Upper lobe of left lung (tissue), 6 donors: ENCODE measurements around the gene IGF2R. TPM values are rescaled to one million over a fixed set of nuclear protein-coding genes. Genes with fewer than 3 reads are reported as not detected.

ENCODE experiments used
- ATAC-seq, 2 donors: fragments of 200-7000 bp; cut with Tn5 transposase; one replicate each; pipeline ENCODE4 v1.9.1; 2022; ENCODE audit warnings: mild to moderate bottlenecking in 2 of 2, moderate library complexity in 2 of 2; ENCODE audit not compliant: low FRiP score in 2 of 2
- DNase-seq, 2 donors: peaks; one replicate each; pipeline ENCODE4 v3.0.0-alpha.2; 2019 to 2020
- H3K27ac ChIP-seq, 4 donors: fragments of 200-600 bp; sonication (generic); one replicate each; pipeline ENCODE4 v1.5.1; 2016 to 2019
- H3K27me3 ChIP-seq, 4 donors: fragments of 200-600 bp; sonication (generic); one replicate each; pipeline ENCODE4 v1.5.1; 2017 to 2019
- H3K36me3 ChIP-seq, 4 donors: fragments of 200-600 bp; sonication (generic); one replicate each; pipeline ENCODE4 v1.5.1; 2016 to 2019
- H3K4me1 ChIP-seq, 4 donors: fragments of 200-600 bp; sonication (generic); one replicate each; pipeline ENCODE4 v1.5.1; 2018 to 2019
- H3K4me3 ChIP-seq, 4 donors: fragments of 200-600 bp; sonication (generic); one replicate each; pipeline ENCODE4 v1.5.1; 2017 to 2019; ENCODE audit warnings: mild to moderate bottlenecking in 2 of 4, moderate library complexity in 1 of 4
- H3K9me3 ChIP-seq, 4 donors: fragments of 200-600 bp; sonication (generic); one replicate each; pipeline ENCODE4 v1.5.1; 2018 to 2019
- EP300 ChIP-seq, 4 donors: sonication (generic); formaldehyde crosslinking; IDR thresholded peaks; one replicate each; pipeline ENCODE4 v1.5.1; 2017; ENCODE audit warnings: antibody characterized with exemption in 4 of 4, control low read depth in 2 of 4
- POLR2A ChIP-seq, 4 donors: fragments of 450-650 bp; IDR thresholded peaks; one replicate each; pipeline ENCODE4 v1.5.1; 2016 to 2017; ENCODE audit warnings: antibody characterized with exemption in 4 of 4, mild to moderate bottlenecking in 2 of 4
- POLR2AphosphoS5 ChIP-seq, 2 donors: sonication (generic); formaldehyde crosslinking; IDR thresholded peaks; one replicate each; pipeline ENCODE4 v1.5.1; 2017; ENCODE audit warnings: antibody characterized with exemption in 2 of 2
- WGBS, 2 donors: methylation state at CpG; one replicate each; pipeline ENCODE4 v1.1.5; 2017 to 2018; 5-methylcytosine and 5-hydroxymethylcytosine counted together
- total RNA-seq, 6 donors: library from RNA; depleted of rRNA in 4 of 6; stranded (reverse); fragments of >200 nt in 4 of 6; gene quantifications; one replicate each; pipeline versions ENCODE4 v1.1.0 to v1.2.1, GENCODE V29; 2016 to 2021
- TF ChIP-seq, protein P1 (sequence below), 6 experiments: fragments of 450-650 bp in 4 of 6; fragments of 200-600 bp in 2 of 6; sonication (generic) in 2 of 6; IDR thresholded peaks; one replicate each; pipeline ENCODE4 v1.5.1; 2016 to 2019; ENCODE audit warnings: antibody characterized with exemption in 6 of 6
- donor health status: DM: no; HTN: no; CAD: no; lungs with moderate emphysema.
- donor health status: DM: no; HTN: yes; CAD: no; lungs with severe emphysema.

The IGF2R gene
- total RNA-seq, 6 donors from 2014 or later: 103 to 150 (median 128) TPM

DNA sequence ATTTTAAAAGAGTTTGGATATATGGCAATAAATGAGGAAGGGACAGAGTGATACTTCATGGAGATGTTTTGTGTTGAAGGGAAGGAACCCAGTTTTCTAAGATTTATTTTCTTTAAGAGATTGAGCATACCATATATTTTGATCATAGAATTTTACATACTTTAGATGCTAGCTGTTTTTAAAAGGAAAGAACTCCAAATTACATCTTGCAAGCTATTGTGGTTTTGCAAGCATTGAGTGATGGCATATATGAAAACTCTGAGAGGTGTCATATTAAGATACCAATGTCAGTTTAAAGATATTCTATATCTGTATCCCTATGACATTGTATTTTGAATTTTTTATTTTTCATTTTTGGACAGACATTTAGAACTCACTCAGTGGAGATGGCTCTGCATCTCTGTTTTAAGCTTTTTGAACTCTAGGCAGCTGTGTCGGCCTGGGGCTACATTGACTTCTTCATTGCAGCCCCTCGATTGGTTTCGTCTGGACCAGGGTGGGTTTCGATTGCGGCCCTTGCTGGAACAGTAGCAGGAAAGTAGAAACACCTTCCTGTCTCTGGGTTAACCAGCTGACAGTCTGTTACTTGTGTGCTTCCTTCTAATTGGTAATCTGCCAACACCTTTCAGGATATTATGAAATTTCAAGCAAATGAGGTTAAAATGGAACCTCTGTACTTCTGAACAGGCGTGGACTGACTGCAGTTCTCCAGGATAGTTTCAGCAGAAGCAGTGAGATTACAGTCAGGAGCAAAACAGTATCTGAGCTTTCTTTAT, 14.0 kb downstream of the IGF2R start:
- peak overlapping the region; percentile 76 to 85 (median 79) for H3K27ac ChIP-seq
- TF ChIP-seq, protein P1, sequence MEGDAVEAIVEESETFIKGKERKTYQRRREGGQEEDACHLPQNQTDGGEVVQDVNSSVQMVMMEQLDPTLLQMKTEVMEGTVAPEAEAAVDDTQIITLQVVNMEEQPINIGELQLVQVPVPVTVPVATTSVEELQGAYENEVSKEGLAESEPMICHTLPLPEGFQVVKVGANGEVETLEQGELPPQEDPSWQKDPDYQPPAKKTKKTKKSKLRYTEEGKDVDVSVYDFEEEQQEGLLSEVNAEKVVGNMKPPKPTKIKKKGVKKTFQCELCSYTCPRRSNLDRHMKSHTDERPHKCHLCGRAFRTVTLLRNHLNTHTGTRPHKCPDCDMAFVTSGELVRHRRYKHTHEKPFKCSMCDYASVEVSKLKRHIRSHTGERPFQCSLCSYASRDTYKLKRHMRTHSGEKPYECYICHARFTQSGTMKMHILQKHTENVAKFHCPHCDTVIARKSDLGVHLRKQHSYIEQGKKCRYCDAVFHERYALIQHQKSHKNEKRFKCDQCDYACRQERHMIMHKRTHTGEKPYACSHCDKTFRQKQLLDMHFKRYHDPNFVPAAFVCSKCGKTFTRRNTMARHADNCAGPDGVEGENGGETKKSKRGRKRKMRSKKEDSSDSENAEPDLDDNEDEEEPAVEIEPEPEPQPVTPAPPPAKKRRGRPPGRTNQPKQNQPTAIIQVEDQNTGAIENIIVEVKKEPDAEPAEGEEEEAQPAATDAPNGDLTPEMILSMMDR (IDR thresholded peaks at IDR 0.05): no peak
- TF ChIP-seq EP300 (IDR thresholded peaks at IDR 0.05): no peak
- no peak for TF ChIP-seq POLR2AphosphoS5 (IDR thresholded peaks at IDR 0.05)
- TF ChIP-seq POLR2A (IDR thresholded peaks at IDR 0.05): no peak
- 36 to 63% methylated on average over 6 of the region's 6 CpGs for WGBS, 2 donors
- H3K36me3 ChIP-seq: no peaks in the 10 kb centered on the region
- no peaks in the 10 kb centered on the region for H3K27me3 ChIP-seq
- H3K4me3 ChIP-seq: no peak overlapping the region
- ATAC-seq: peak in 1 of 2 donors; percentile 2
- peaks cover 79 to 92% (median 84%) of the 10 kb centered on the region in 4 donors for H3K4me1 ChIP-seq
- H3K9me3 ChIP-seq: no peaks in the 10 kb centered on the region
- no peak for DNase-seq

DNA sequence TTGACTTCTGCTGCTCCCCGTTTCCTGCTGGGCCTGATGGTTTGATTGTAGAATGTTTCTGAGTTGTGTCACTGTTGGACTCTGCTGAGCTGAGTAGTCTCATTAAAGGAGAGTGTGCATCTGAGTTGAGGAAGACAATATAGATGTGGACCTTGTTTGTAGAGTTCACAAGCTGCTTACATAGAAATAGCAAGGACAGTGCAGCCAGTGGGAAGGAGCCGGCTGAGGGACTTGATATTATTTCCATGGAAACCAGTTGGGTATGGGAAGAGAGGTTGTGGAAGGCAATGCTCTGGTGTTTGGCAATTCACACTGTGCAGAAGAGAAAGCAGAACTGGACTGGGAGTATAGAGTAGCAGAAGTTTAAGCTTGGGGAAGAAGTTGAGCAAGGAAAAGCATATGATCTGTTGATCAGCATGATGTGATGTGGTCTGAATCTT, 14.8 kb downstream of the IGF2R start:
- Histone ChIP-seq H3K4me3 (no peak overlapping the region), H3K4me1 (peaks cover 75 to 92% (median 80%) of the 10 kb centered on the region in 4 donors), H3K36me3 (no peaks in the 10 kb centered on the region), H3K27ac (peak overlapping the region; percentile 27 to 85 (median 68)), H3K27me3 (no peaks in the 10 kb centered on the region), H3K9me3 (no peaks in the 10 kb centered on the region)
- 39 to 41% methylated on average over 2 of the region's 2 CpGs for WGBS, 2 donors
- peak; percentile 46 to 76 for ATAC-seq
- no peak for TF ChIP-seq POLR2AphosphoS5 (IDR thresholded peaks at IDR 0.05)
- TF ChIP-seq POLR2A (IDR thresholded peaks at IDR 0.05): no peak
- TF ChIP-seq, protein P1 (IDR thresholded peaks at IDR 0.05): no peak
- TF ChIP-seq EP300 (IDR thresholded peaks at IDR 0.05): peak in 1 of 4 donors; percentile 7
- DNase-seq: no peak

GRCh38 chr6:159984268-159984786, 15.4 kb downstream of the IGF2R start:
- 78 to 84% methylated on average over 11 of the region's 11 CpGs for WGBS, 2 donors
- peaks cover 75 to 92% (median 80%) of the 10 kb centered on the region in 4 donors for H3K4me1 ChIP-seq
- peak in 1 of 2 donors; percentile 31 for ATAC-seq

GRCh38 chr6:159985296-159985945, 16.5 kb downstream of the IGF2R start:
- DNase-seq: no peak
- H3K4me1 ChIP-seq: peaks cover 79 to 92% (median 82%) of the 10 kb centered on the region in 4 donors
- no peaks in the 10 kb centered on the region for H3K9me3 ChIP-seq
- WGBS, 2 donors: 63 to 82% methylated on average over 9 to 11 of the region's 11 CpGs
- H3K27me3 ChIP-seq: no peaks in the 10 kb centered on the region
- H3K4me3 ChIP-seq: no peak overlapping the region
- TF ChIP-seq POLR2AphosphoS5 (IDR thresholded peaks at IDR 0.05) (peak in 1 of 2 donors; percentile 39), POLR2A (IDR thresholded peaks at IDR 0.05) (no peak), EP300 (IDR thresholded peaks at IDR 0.05) (no peak)
- TF ChIP-seq, protein P1 (IDR thresholded peaks at IDR 0.05): no peak
- peak in 1 of 2 donors; percentile 51 for ATAC-seq
- H3K27ac ChIP-seq: peak overlapping the region in 3 of 4 donors; percentile 20 to 42 (median 22)
- H3K36me3 ChIP-seq: no peaks in the 10 kb centered on the region

More at GRCh38 chr6:159984268-159984786, 15.4 kb downstream of the IGF2R start:
- peak overlapping the region; percentile 27 to 85 (median 52) for H3K27ac ChIP-seq
- peak in 1 of 2 donors; percentile 48 for DNase-seq
- no peaks in the 10 kb centered on the region for H3K27me3 ChIP-seq
- H3K9me3 ChIP-seq: no peaks in the 10 kb centered on the region
- H3K4me3 ChIP-seq: no peak overlapping the region
- TF ChIP-seq EP300 (IDR thresholded peaks at IDR 0.05): no peak
- no peak for TF ChIP-seq POLR2AphosphoS5 (IDR thresholded peaks at IDR 0.05)
- TF ChIP-seq POLR2A (IDR thresholded peaks at IDR 0.05): no peak
- TF ChIP-seq, protein P1 (IDR thresholded peaks at IDR 0.05): no peak
- no peaks in the 10 kb centered on the region for H3K36me3 ChIP-seq
